IMR-90 (cell line): Measurements from ENCODE around the gene GLRX3. TPM values are rescaled to one million over a fixed set of nuclear protein-coding genes. Genes with fewer than 3 reads are reported as not detected.

Experiments
- ATAC-seq: fragments of 200-7000 bp; cut with Tn5 transposase; 2 replicates; pipeline ENCODE4 v1.9.1; 2020; ENCODE audit warnings: low read depth, mild to moderate bottlenecking, moderate library complexity
- BruUV-seq: library from RNA; stranded (reverse); fragments of 400-500 nt; replicated peaks from 2 replicates; lab custom pipeline; 2021; lab: Mats Ljungman, UMichigan
- CTCF ChIA-PET: fragments of 300-600 bp; formaldehyde crosslinking; extraction: SDS; loops from one replicate; lab custom pipeline; 2021; ENCODE audit warnings: antibody characterized with exemption; lab: Yijun Ruan, JAX
- POLR2A ChIA-PET: fragments of 300-600 bp; sonication (Branson Sonifier 250); formaldehyde crosslinking; loops from one replicate; lab custom pipeline; 2022; ENCODE audit warnings: antibody characterized with exemption; ENCODE audit not compliant: unreplicated experiment; lab: Charles Lee
- DNase-seq: peaks from one replicate; pipeline ENCODE4 v3.0.0; 2013
- H2AFZ ChIP-seq: replicated peaks from 2 replicates; pipeline ENCODE3; 2013; ENCODE audit warnings: low read length, mild to moderate bottlenecking; ENCODE audit not compliant: poor library complexity
- H2AK5ac ChIP-seq: 2 replicates; pipeline ENCODE4 v1.6.1; 2013; ENCODE audit warnings: low read depth, low read length, inconsistent platforms
- H2AK9ac ChIP-seq: replicated peaks from 2 replicates; pipeline ENCODE3; 2013; ENCODE audit warnings: mild to moderate bottlenecking, low read depth, low read length, moderate library complexity; ENCODE audit not compliant: poor library complexity
- H2BK120ac ChIP-seq: 2 replicates; pipeline ENCODE4 v1.6.1; 2013; ENCODE audit warnings: low read depth, low read length, inconsistent platforms
- H2BK15ac ChIP-seq: 3 replicates; pipeline ENCODE4 v1.6.1; 2013; ENCODE audit warnings: low read depth, low read length, inconsistent platforms
- H2BK20ac ChIP-seq: 2 replicates; pipeline ENCODE4 v1.6.1; 2013; ENCODE audit warnings: low read depth, mild to moderate bottlenecking, inconsistent platforms, low read length, moderate library complexity
- H2BK5ac ChIP-seq: 2 replicates; pipeline ENCODE4 v1.6.1; 2013; ENCODE audit warnings: mild to moderate bottlenecking, low read depth, low read length, inconsistent platforms; ENCODE audit not compliant: poor library complexity, severe bottlenecking
- H3K14ac ChIP-seq: replicated peaks from 2 replicates; pipeline ENCODE4 v1.6.1; 2013; ENCODE audit warnings: low read depth, low read length, inconsistent platforms
- H3K18ac ChIP-seq: 2 replicates; pipeline ENCODE4 v1.6.1; 2013; ENCODE audit warnings: low read depth, low read length, control low read depth
- H3K23ac ChIP-seq: 2 replicates; pipeline ENCODE4 v1.6.1; 2013; ENCODE audit warnings: low read depth, low read length, inconsistent platforms
- H3K27ac ChIP-seq: 2 replicates; pipeline ENCODE4 v1.5.1; 2013; ENCODE audit warnings: mild to moderate bottlenecking, control low read depth, low read length; ENCODE audit not compliant: insufficient read depth
- H3K27me3 ChIP-seq: 2 replicates; pipeline ENCODE4 v1.6.1; 2013; ENCODE audit warnings: low read length; ENCODE audit not compliant: control insufficient read depth, insufficient read depth
- H3K36me3 ChIP-seq: 2 replicates; pipeline ENCODE4 v1.6.1; 2013; ENCODE audit warnings: low read length, mixed read lengths; ENCODE audit not compliant: control insufficient read depth, insufficient read depth
- H3K4ac ChIP-seq: 2 replicates; pipeline ENCODE4 v1.6.1; 2013; ENCODE audit warnings: low read depth, low read length, inconsistent platforms
- H3K4me1 ChIP-seq: 2 replicates; pipeline ENCODE4 v1.6.1; 2013; ENCODE audit warnings: low read length, mixed read lengths; ENCODE audit not compliant: control insufficient read depth, insufficient read depth
- H3K4me2 ChIP-seq: 2 replicates; pipeline ENCODE4 v1.6.1; 2013; ENCODE audit warnings: low read depth, mild to moderate bottlenecking, control low read depth, low read length, moderate library complexity
- H3K4me3 ChIP-seq: 2 replicates; pipeline ENCODE4 v1.5.1; 2013; ENCODE audit warnings: low read depth, mild to moderate bottlenecking, control low read depth, low read length, moderate library complexity; ENCODE audit not compliant: insufficient read depth
- H3K56ac ChIP-seq: 2 replicates; pipeline ENCODE4 v1.6.1; 2013; ENCODE audit warnings: low read length, inconsistent platforms; ENCODE audit not compliant: insufficient read depth; ENCODE audit errors: extremely low read depth
- H3K79me1 ChIP-seq, 2 experiments: 2 replicates each; pipeline ENCODE4 v1.6.1; 2013; ENCODE audit warnings: low read length in 2 of 2, inconsistent platforms in 1 of 2, low read depth in 1 of 2
- H3K9ac ChIP-seq: 2 replicates; pipeline ENCODE4 v1.6.1; 2013; ENCODE audit warnings: low read depth, low read length, control low read depth
- H3K9me1 ChIP-seq: 2 replicates; pipeline ENCODE4 v1.6.1; 2013; ENCODE audit warnings: low read length, inconsistent platforms; ENCODE audit not compliant: insufficient read depth
- H3K9me3 ChIP-seq: 2 replicates; pipeline ENCODE4 v1.6.1; 2013; ENCODE audit warnings: low read length; ENCODE audit not compliant: control insufficient read depth, insufficient read depth
- H4K20me1 ChIP-seq: 2 replicates; pipeline ENCODE4 v1.6.1; 2013; ENCODE audit warnings: low read length, inconsistent platforms; ENCODE audit not compliant: insufficient read depth
- H4K5ac ChIP-seq: 2 replicates; pipeline ENCODE4 v1.6.1; 2013; ENCODE audit warnings: mild to moderate bottlenecking, low read depth, low read length, control low read depth
- H4K8ac ChIP-seq, 2 experiments: 2 replicates each; pipeline ENCODE4 v1.6.1; 2013; ENCODE audit warnings: low read depth in 2 of 2, low read length in 2 of 2, control low read depth in 1 of 2, inconsistent platforms in 1 of 2
- H4K91ac ChIP-seq: 2 replicates; pipeline ENCODE4 v1.6.1; 2013; ENCODE audit warnings: low read depth, low read length, inconsistent platforms; ENCODE audit not compliant: insufficient read depth
- BHLHE40 ChIP-seq: fragments of 150-350 bp; IDR thresholded peaks from 2 replicates; pipeline ENCODE4 v1.6.1; 2016; ENCODE audit warnings: mild to moderate bottlenecking, low read depth, low read length
- CEBPB ChIP-seq: IDR thresholded peaks from 2 replicates; pipeline ENCODE4 v1.6.1; 2012; ENCODE audit warnings: low read depth, low read length, improper control_type of control experiment
- SMC3 ChIP-seq: fragments of 150-350 bp; IDR thresholded peaks from 2 replicates; pipeline ENCODE4 v1.6.1; 2016; ENCODE audit warnings: low read depth, mild to moderate bottlenecking, antibody characterized with exemption, low read length, moderate library complexity
- WGBS, 2 experiments: methylation state at CpG; one replicate each; pipeline versions ENCODE4 v1.1.5 to v1.1.7; 2013; ENCODE audit warnings: missing lambda C conversion rate in 2 of 2; ENCODE audit not compliant: insufficient read length in 1 of 2; ENCODE audit errors: extremely low coverage in 2 of 2; 5-methylcytosine and 5-hydroxymethylcytosine counted together
- dilution Hi-C: fragments of 300-500 bp; cut with HindIII; formaldehyde crosslinking; loops from one replicate; pipeline ENCODE4 v1.14.3; 2018; ENCODE audit warnings: low sequenced_read_pairs; ENCODE audit not compliant: unreplicated experiment
- in situ Hi-C: fragments of 300-500 bp; cut with MboI; formaldehyde crosslinking; loops from 3 replicates; pipeline ENCODE4 v1.14.3; 2019; ENCODE audit warnings: low sequenced_read_pairs, inconsistent platforms, mixed read lengths
- intact Hi-C: fragments of 100-400 bp; cut with micrococcal nuclease; formaldehyde crosslinking; loops from 2 replicates; pipeline ENCODE4 v1.10.0; 2022
- polyA plus RNA-seq, 3 experiments: library from polyadenylated mRNA; depleted of rRNA; stranded (reverse); fragments of >200 nt; gene quantifications; 2 replicates each; pipeline ENCODE4 v1.2.3, GENCODE V29; 2012; ENCODE audit warnings: low replicate concordance in 1 of 3
- total RNA-seq: library from RNA; depleted of rRNA; stranded (reverse); fragments of >200 nt; gene quantifications from 2 replicates; pipeline ENCODE4 v1.2.3, GENCODE V29; 2012

The GLRX3 gene
- total and polyA plus RNA-seq, 2 of the 4 experiments (the other 2 are of a cell fraction): 78.7 to 81.7 TPM

GRCh38 chr10:130188195-130189175 is 52.3 kb downstream of the GLRX3 start:
- ATAC-seq (no peak), DNase-seq (no peak)
- no peak overlapping the region for H3K4ac ChIP-seq
- peaks cover 19% of the 10 kb centered on the region for H3K36me3 ChIP-seq
- H3K23ac ChIP-seq: no peak overlapping the region
- H4K20me1 ChIP-seq: no peaks in the 10 kb centered on the region
- dilution Hi-C loops (no loop called here), in situ Hi-C loops (loop anchor here (5.0 to 25.0 kb wide), 2 partner anchors 1689 to 1824 kb away; no protein-coding TSS in a partner anchor), intact Hi-C loops (no loop called here)
- H4K5ac ChIP-seq: no peak overlapping the region
- no peak overlapping the region for H3K56ac ChIP-seq
- no peak overlapping the region for H4K91ac ChIP-seq
- H2BK120ac ChIP-seq: no peak overlapping the region
- no peaks in the 10 kb centered on the region for H3K9me1 ChIP-seq
- H3K27ac ChIP-seq: no peak overlapping the region
- no peak overlapping the region for H3K9ac ChIP-seq
- H2AK9ac ChIP-seq: no peak overlapping the region
- BruUV-seq: no TSS peak
- TF ChIP-seq BHLHE40 (no peak), CEBPB (no peak), SMC3 (no peak)
- H3K4me1 ChIP-seq: 0 out of 2 replicates have a peak, but pooled peaks cover 1% of the 10 kb centered on the region
- H2BK20ac ChIP-seq: no peak overlapping the region
- 81% methylated on average over 4 of the region's 28 CpGs; no CpG with 5 or more reads in 1 of the 2 experiments for WGBS, 2 experiments
- H3K4me3 ChIP-seq: no peak overlapping the region
- POLR2A ChIA-PET: no interaction called here
- no peak overlapping the region for H3K14ac ChIP-seq
- no peak overlapping the region for H2AFZ ChIP-seq
- CTCF ChIA-PET: interaction anchor here (1.3 kb wide), 1 partner anchor 1686 kb away, joined by 4 read pairs; no protein-coding TSS in a partner anchor
- H3K18ac ChIP-seq: no peak overlapping the region
- H3K27me3 ChIP-seq: no peaks in the 10 kb centered on the region
- H3K79me1 ChIP-seq: peaks cover 0 to 2% of the 10 kb centered on the region in 2 experiments; a peak in 1 of 4 replicates
- H3K4me2 ChIP-seq: no peak overlapping the region
- no peak overlapping the region for H2AK5ac ChIP-seq
- no peaks in the 10 kb centered on the region for H3K9me3 ChIP-seq
- H2BK15ac ChIP-seq: no peak overlapping the region
- H2BK5ac ChIP-seq: no peak overlapping the region
- no peak overlapping the region for H4K8ac ChIP-seq
